Upper lobe of left lung (tissue), 4 donors: ENCODE results near the gene HVCN1.

ENCODE experiments used
- CTCF ChIP-seq, 6 experiments: fragments of 450-650 bp in 4 of 6; fragments of 200-600 bp in 2 of 6; sonication (generic) in 2 of 6; IDR thresholded peaks; one replicate each; pipeline ENCODE4 v1.5.1; 2016 to 2019; ENCODE audit warnings: antibody characterized with exemption in 6 of 6
- POLR2AphosphoS5 ChIP-seq, 2 donors: sonication (generic); formaldehyde crosslinking; IDR thresholded peaks; one replicate each; pipeline ENCODE4 v1.5.1; 2017; ENCODE audit warnings: antibody characterized with exemption in 2 of 2

GRCh38 chr12:110704750-110705149 lies 15.8 kb upstream of the HVCN1 start:
- TF ChIP-seq CTCF (IDR thresholded peaks at IDR 0.05) (peak in 1 of 6 experiments; percentile 8), POLR2AphosphoS5 (IDR thresholded peaks at IDR 0.05) (no peak)
